Immature natural killer cell (primary cell): Measurements from ENCODE around the gene MARK3. TPM values are rescaled to one million over a fixed set of nuclear protein-coding genes. Genes with fewer than 3 reads are reported as not detected.

ENCODE experiments used
- DNase-seq, 3 donors: peaks; one replicate each; pipeline ENCODE4 v3.0.0; 2022; ENCODE audit warnings: mixed read lengths in 1 of 3
- H3K27ac Mint-ChIP-seq, 6 donors: one replicate each; pipeline ENCODE4 v1.8.0; 2020; ENCODE audit warnings: mixed read lengths in 6 of 6, mild to moderate bottlenecking in 5 of 6, inconsistent platforms in 4 of 6, moderate library complexity in 3 of 6
- H3K27me3 Mint-ChIP-seq, 3 donors: one replicate each; pipeline ENCODE4 v1.8.0; 2020 to 2021; ENCODE audit warnings: low read depth in 3 of 3, mild to moderate bottlenecking in 3 of 3, mixed read lengths in 3 of 3, moderate library complexity in 3 of 3, inconsistent platforms in 1 of 3
- H3K36me3 Mint-ChIP-seq, 3 donors: one replicate each; pipeline ENCODE4 v1.8.0; 2020; ENCODE audit warnings: mixed read lengths in 3 of 3, inconsistent platforms in 2 of 3, mild to moderate bottlenecking in 2 of 3
- H3K4me1 Mint-ChIP-seq, 2 donors: one replicate each; pipeline ENCODE4 v1.8.0; 2020; ENCODE audit warnings: inconsistent platforms in 2 of 2, mild to moderate bottlenecking in 2 of 2, mixed read lengths in 2 of 2, moderate library complexity in 1 of 2
- H3K4me3 Mint-ChIP-seq, 5 donors: one replicate each; pipeline ENCODE4 v1.8.0; 2020; ENCODE audit warnings: mild to moderate bottlenecking in 5 of 5, mixed read lengths in 5 of 5, inconsistent platforms in 3 of 5, moderate library complexity in 3 of 5
- H3K9me3 Mint-ChIP-seq, 6 donors: one replicate each; pipeline ENCODE4 v1.8.0; 2020; ENCODE audit warnings: mild to moderate bottlenecking in 6 of 6, mixed read lengths in 6 of 6, inconsistent platforms in 4 of 6, moderate library complexity in 3 of 6
- polyA plus RNA-seq, 3 donors: library from polyadenylated mRNA; unstranded; fragments of 300-500 nt; fragmentation: Illumina TruSeq; gene quantifications; one replicate each; pipeline ENCODE4 v1.2.3, GENCODE V29; 2021

The MARK3 gene
- polyA plus RNA-seq, 3 donors from 2014 or later, result 23.4 to 44.1 (median 25.7) TPM

DNA sequence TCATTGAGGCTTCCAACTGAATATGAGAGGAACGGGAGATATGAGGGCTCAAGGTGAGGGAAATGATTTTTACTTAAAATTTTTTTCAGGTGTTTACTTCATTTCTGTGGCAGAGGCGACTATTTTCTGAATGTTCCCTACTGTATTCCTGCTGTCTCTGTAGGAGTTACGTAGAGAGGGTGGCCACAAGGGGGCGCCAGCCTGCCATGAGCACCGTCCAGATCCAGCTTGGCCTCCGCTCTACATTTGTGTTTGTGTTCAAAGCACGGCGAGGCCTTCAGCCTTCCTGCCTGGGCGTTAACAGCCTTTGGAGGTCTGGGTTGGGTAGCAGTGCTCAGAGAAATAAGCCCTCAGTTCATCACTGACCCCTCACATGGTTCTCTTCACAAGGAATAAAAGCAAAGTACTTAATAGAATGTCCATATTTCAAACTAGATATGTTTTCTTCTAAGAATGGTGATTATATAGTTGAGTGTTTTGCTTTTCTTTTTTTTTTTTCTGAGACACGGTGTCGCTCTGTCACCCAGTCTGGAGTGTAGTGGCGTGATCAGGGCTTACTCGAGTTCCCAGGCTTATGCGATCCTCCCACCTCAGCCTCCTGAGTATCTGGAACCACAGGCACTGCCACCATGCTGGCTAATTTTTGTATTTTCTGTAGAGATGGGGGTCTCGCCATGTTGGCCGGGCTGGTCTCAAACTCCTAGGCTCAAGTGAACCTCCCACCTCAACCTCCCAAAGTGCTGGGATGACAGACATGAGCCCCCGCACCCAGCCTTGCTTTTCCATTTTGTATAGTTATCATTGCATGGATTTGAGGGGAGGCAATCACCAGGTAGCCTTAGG lies 115.2 kb downstream of the MARK3 start:
- Mint-ChIP-seq H3K4me1 (peaks cover 10 to 14% of the 10 kb centered on the region in 2 donors), H3K4me3 (no peak overlapping the region), H3K36me3 (peaks cover 13 to 43% (median 32%) of the 10 kb centered on the region in 3 donors), H3K27ac (peak overlapping the region in 4 of 6 donors; percentile 5 to 65 (median 28)), H3K27me3 (peaks cover 6 to 7% (median 6%) of the 10 kb centered on the region in 3 donors), H3K9me3 (no peaks in the 10 kb centered on the region)
- DNase-seq, result peak; percentile 59 to 66 (median 65)

- Mint-ChIP-seq H3K4me1 (peaks cover 10 to 14% of the 10 kb centered on the region in 2 donors), H3K36me3 (peaks cover 15 to 46% (median 32%) of the 10 kb centered on the region in 3 donors), H3K27ac (peak overlapping the region in 3 of 6 donors; percentile 19 to 32 (median 29)), H3K4me3 (no peak overlapping the region), H3K9me3 (no peaks in the 10 kb centered on the region), H3K27me3 (peaks cover 6 to 9% (median 7%) of the 10 kb centered on the region in 3 donors)
- no peak for DNase-seq
These were observed 116.0 kb downstream of the MARK3 start for GRCh38 chr14:103501041-103501870.

- Mint-ChIP-seq H3K27me3 (peaks cover 6 to 9% (median 7%) of the 10 kb centered on the region in 3 donors), H3K4me1 (peaks cover 10 to 14% of the 10 kb centered on the region in 2 donors), H3K27ac (peak overlapping the region in 1 of 6 donors; percentile 19), H3K4me3 (no peak overlapping the region), H3K9me3 (no peaks in the 10 kb centered on the region), H3K36me3 (peaks cover 15 to 48% (median 32%) of the 10 kb centered on the region in 3 donors)
- DNase-seq, result no peak
These were observed 116.9 kb downstream of the MARK3 start for GRCh38 chr14:103501921-103502669.

DNA sequence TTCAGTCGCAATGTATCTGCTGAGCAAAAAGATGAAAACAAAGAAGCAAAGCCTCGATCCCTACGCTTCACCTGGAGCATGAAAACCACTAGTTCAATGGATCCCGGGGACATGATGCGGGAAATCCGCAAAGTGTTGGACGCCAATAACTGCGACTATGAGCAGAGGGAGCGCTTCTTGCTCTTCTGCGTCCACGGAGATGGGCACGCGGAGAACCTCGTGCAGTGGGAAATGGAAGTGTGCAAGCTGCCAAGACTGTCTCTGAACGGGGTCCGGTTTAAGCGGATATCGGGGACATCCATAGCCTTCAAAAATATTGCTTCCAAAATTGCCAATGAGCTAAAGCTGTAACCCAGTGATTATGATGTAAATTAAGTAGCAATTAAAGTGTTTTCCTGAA lies 117.7 kb downstream of the MARK3 start:
- H3K4me3 Mint-ChIP-seq, result no peak overlapping the region
- peaks cover 10 to 14% of the 10 kb centered on the region in 2 donors for H3K4me1 Mint-ChIP-seq
- no peaks in the 10 kb centered on the region for H3K9me3 Mint-ChIP-seq
- no peak for DNase-seq
- H3K36me3 Mint-ChIP-seq, result peaks cover 19 to 54% (median 32%) of the 10 kb centered on the region in 3 donors
- H3K27ac Mint-ChIP-seq, result no peak overlapping the region
- peaks cover 8 to 11% (median 9%) of the 10 kb centered on the region in 3 donors for H3K27me3 Mint-ChIP-seq

GRCh38 chr14:103503296-103503695 lies 118.1 kb downstream of the MARK3 start:
- Mint-ChIP-seq H3K9me3 (no peaks in the 10 kb centered on the region), H3K4me3 (no peak overlapping the region), H3K27ac (no peak overlapping the region), H3K4me1 (peaks cover 10 to 14% of the 10 kb centered on the region in 2 donors), H3K27me3 (peaks cover 8 to 12% (median 9%) of the 10 kb centered on the region in 3 donors), H3K36me3 (peaks cover 19 to 54% (median 32%) of the 10 kb centered on the region in 3 donors)
- DNase-seq, result no peak

GRCh38 chr14:103504991-103505565 lies 119.9 kb downstream of the MARK3 start:
- Mint-ChIP-seq H3K4me3 (no peak overlapping the region), H3K27me3 (peaks cover 7 to 13% (median 8%) of the 10 kb centered on the region in 3 donors)

GRCh38 chr14:103507751-103508150 lies 122.5 kb downstream of the MARK3 start:
- H3K9me3 Mint-ChIP-seq, result no peaks in the 10 kb centered on the region

More at GRCh38 chr14:103504991-103505565, 119.9 kb downstream of the MARK3 start:
- no peaks in the 10 kb centered on the region for H3K9me3 Mint-ChIP-seq
- DNase-seq, result no peak
- H3K27ac Mint-ChIP-seq, result peak overlapping the region in 2 of 6 donors; percentile 60 to 66
- peaks cover 8% of the 10 kb centered on the region in 2 donors for H3K4me1 Mint-ChIP-seq
- H3K36me3 Mint-ChIP-seq, result peaks cover 19 to 48% (median 39%) of the 10 kb centered on the region in 3 donors

GRCh38 chr14:103508521-103509329 lies 123.5 kb downstream of the MARK3 start:
- H3K27me3 Mint-ChIP-seq, result peaks cover 3 to 10% (median 8%) of the 10 kb centered on the region in 3 donors
- peaks cover 0 to 2% of the 10 kb centered on the region in 2 donors for H3K4me1 Mint-ChIP-seq
- H3K36me3 Mint-ChIP-seq, result peaks cover 8 to 26% (median 19%) of the 10 kb centered on the region in 3 donors
- H3K4me3 Mint-ChIP-seq, result no peak overlapping the region
- peak overlapping the region in 1 of 6 donors; percentile 12 for H3K27ac Mint-ChIP-seq
- H3K9me3 Mint-ChIP-seq, result no peaks in the 10 kb centered on the region
- no peak for DNase-seq

More at GRCh38 chr14:103507751-103508150, 122.5 kb downstream of the MARK3 start:
- H3K27ac Mint-ChIP-seq, result peak overlapping the region in 1 of 6 donors; percentile 23
- DNase-seq, result no peak
- no peak overlapping the region for H3K4me3 Mint-ChIP-seq
- peaks cover 3 to 10% (median 8%) of the 10 kb centered on the region in 3 donors for H3K27me3 Mint-ChIP-seq
- H3K36me3 Mint-ChIP-seq, result peaks cover 13 to 36% (median 24%) of the 10 kb centered on the region in 3 donors
- H3K4me1 Mint-ChIP-seq, result peaks cover 0 to 2% of the 10 kb centered on the region in 2 donors

GRCh38 chr14:103509864-103510723 lies 124.9 kb downstream of the MARK3 start:
- DNase-seq, result no peak
- Mint-ChIP-seq H3K4me3 (no peak overlapping the region), H3K9me3 (no peaks in the 10 kb centered on the region), H3K36me3 (peaks cover 8 to 17% (median 10%) of the 10 kb centered on the region in 3 donors), H3K27ac (peak overlapping the region in 3 of 6 donors; percentile 9 to 61 (median 40)), H3K27me3 (peaks cover 1 to 8% (median 6%) of the 10 kb centered on the region in 3 donors), H3K4me1 (peaks cover 0 to 2% of the 10 kb centered on the region in 2 donors)

DNA sequence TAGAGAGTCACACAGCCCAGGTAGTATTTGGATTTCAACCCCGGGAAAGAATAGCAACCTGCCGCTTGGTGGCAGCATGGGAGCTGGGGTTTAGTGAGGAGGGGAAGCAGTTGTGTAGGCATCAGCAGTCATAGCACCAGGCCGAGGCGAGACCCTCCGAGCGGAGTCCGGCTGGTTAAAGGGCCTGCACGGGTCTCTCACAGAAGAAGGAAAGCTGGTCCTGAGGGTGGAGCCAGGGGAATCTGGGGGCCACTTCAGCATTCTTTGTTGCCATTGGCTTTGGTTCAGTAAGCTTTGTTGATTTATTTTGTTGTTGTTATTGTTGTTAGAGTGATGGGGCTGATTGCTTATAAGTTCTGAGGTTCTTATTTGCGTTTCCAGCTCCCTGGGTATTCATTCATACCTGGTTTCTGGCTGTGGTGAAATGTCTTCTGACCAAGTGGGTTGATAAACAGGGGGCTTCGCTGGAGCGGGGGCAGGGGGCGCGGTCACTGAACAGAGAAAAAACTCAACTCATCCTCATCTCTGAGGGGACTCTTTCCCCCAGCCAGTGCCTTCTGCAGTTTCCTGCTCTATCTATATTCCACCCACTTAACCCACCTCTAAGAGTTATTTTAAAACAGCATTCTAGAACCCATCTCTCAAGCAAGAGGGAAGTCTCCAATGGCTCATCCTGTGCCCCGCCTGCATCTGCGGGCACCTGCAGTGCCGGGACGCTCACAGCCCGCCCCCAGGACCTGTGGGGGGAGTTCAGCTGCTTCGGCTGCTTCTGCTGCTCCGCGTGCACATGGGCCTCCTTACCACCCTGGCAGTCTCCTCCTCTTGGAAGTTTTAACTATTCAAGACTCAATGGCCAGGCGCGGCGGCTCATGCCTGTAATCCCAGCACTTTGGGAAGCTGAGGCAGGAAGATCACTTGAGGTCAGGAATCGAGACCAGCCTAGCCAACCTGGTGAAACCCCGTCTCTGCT lies 125.8 kb downstream of the MARK3 start:
- Mint-ChIP-seq H3K27ac (peak overlapping the region in 1 of 6 donors; percentile 61), H3K4me1 (peaks cover 0 to 2% of the 10 kb centered on the region in 2 donors), H3K4me3 (no peak overlapping the region), H3K27me3 (peaks cover 0 to 8% (median 6%) of the 10 kb centered on the region in 3 donors), H3K9me3 (no peaks in the 10 kb centered on the region), H3K36me3 (peaks cover 4 to 11% (median 7%) of the 10 kb centered on the region in 3 donors)
- no peak for DNase-seq
